Coronary artery (tissue), 2 donors: ENCODE measurements around the gene IRX2.
A peak's percentile ranks its signal among the peaks of the same experiment; 100 is the strongest.

Experiments used
- DNase-seq: peaks from one replicate; pipeline ENCODE4 v3.0.0-alpha.2; 2017; ENCODE audit warnings: low spot score
- H3K27ac ChIP-seq, 2 donors: fragments of 200-600 bp; sonication (generic); one replicate each; pipeline ENCODE4 v1.5.1; 2016 to 2019
- H3K4me3 ChIP-seq: fragments of 200-600 bp; sonication (generic); 2 replicates; pipeline ENCODE4 v1.5.1; 2016; ENCODE audit warnings: mild to moderate bottlenecking, moderate library complexity
- CTCF ChIP-seq: fragments of 200-600 bp; sonication (generic); IDR thresholded peaks from one replicate; pipeline ENCODE4 v1.5.1; 2019; ENCODE audit warnings: antibody characterized with exemption

IRX2 gene

GRCh38 chr5:2752059-2752820, 763 bp upstream of the IRX2 start:
- H3K4me3 ChIP-seq = peak overlapping the region; percentile 69
- no peak for TF ChIP-seq CTCF
- no peak for DNase-seq
- peak overlapping the region in 1 of 2 donors; percentile 68 for H3K27ac ChIP-seq

GRCh38 chr5:2750758-2751464, 566 bp downstream of the IRX2 start:
- Histone ChIP-seq H3K27ac (no peak overlapping the region), H3K4me3 (peak overlapping the region; percentile 69)
- TF ChIP-seq CTCF = no peak
- peak; percentile 54 for DNase-seq

- DNase-seq = peak; percentile 14
- TF ChIP-seq CTCF = no peak
- peak overlapping the region; percentile 69 for H3K4me3 ChIP-seq
- no peak overlapping the region for H3K27ac ChIP-seq
Observed at GRCh38 chr5:2750026-2750757, 1.3 kb downstream of the IRX2 start.

GRCh38 chr5:2749514-2750025, 1.9 kb downstream of the IRX2 start:
- DNase-seq = peak; percentile 49
- Histone ChIP-seq H3K4me3 (no peak overlapping the region), H3K27ac (no peak overlapping the region)
- TF ChIP-seq CTCF = no peak

GRCh38 chr5:2748861-2749513, 2.5 kb downstream of the IRX2 start:
- no peak overlapping the region for H3K27ac ChIP-seq
- peak; percentile 67 for DNase-seq
- no peak overlapping the region for H3K4me3 ChIP-seq
- TF ChIP-seq CTCF = no peak

- peak; percentile 50 for DNase-seq
- Histone ChIP-seq H3K27ac (no peak overlapping the region), H3K4me3 (no peak overlapping the region)
- no peak for TF ChIP-seq CTCF
Observed at GRCh38 chr5:2748179-2748860, 3.2 kb downstream of the IRX2 start.
